Renal cortical epithelial cell (primary cell): ENCODE measurements around the gene MADCAM1. TPM values are rescaled to one million over a fixed set of nuclear protein-coding genes. Genes with fewer than 3 reads are reported as not detected.
"Not testable (repeated sequence)": the region's sequence is repeated elsewhere in the genome, so short reads cannot be mapped to it uniquely, and the experiment has no call there.

Experiments used
- DNase-seq: peaks from one replicate; pipeline ENCODE4 v3.0.0-alpha.2; 2011; ENCODE audit warnings: low read depth
- total RNA-seq: library from RNA; depleted of rRNA; stranded (reverse); fragments of >200 nt; gene quantifications from 2 replicates; pipeline ENCODE4 v1.2.3, GENCODE V29; 2014

Gene MADCAM1
- total RNA-seq, result 0.05 TPM in 1 of 2 replicates, not detected in the other

- no peak for DNase-seq
Measured at GRCh38 chr19:496112-496665, at the start of gene MADCAM1. TSS of gene MADCAM1 (plus strand) at chr19:496486. CDS start at chr19:496500, 14 bp downstream.

GRCh38 chr19:447064-447426 is 49.2 kb upstream of the MADCAM1 start:
- DNase-seq, result no peak

GRCh38 chr19:447816-448560 is 48.3 kb upstream of the MADCAM1 start:
- DNase-seq, result no peak

DNA sequence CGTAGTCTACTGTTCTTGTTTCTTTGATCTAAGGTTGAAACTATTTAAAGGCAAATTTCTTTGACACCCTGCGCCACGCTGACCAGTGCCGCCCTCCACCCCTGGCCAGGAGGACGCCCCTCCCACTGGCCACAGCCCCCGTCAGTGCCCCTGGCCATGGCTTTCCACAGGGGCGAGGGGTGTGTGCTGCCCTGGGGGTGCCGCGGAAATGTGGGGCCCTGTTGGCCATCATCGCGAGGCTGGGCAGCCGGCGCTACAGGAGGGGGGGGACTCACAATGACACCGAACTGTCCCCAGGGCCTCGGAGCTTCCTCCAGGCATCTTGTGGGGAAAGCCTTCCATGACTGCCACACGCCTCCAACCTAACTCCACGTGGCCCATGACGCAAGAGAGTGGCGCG is 46.4 kb upstream of the MADCAM1 start:
- no peak for DNase-seq

GRCh38 chr19:450912-451481 is 45.3 kb upstream of the MADCAM1 start:
- not testable (repeated sequence) for DNase-seq

- no peak for DNase-seq
Measured at GRCh38 chr19:452829-453228, 43.5 kb upstream of the MADCAM1 start.

DNA sequence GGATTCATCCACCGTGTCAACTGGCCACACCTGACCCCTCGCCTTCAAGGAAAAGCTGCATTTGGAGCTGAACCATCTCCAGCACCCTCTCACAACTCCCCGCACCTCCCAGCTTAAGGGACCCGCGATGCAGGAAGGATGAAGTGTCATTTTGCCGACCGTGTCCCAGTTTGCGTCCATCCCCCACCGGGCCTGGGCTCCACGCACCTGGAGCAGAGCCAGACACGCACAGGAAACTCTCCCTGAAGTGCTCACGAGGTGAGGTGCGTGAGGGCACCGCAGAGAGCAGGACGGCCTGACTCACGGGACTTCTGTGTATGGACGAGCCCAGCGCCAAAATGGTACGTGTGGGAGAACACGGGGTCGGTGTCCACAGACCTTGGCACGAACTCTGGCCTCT is 42.7 kb upstream of the MADCAM1 start:
- no peak for DNase-seq

- no peak for DNase-seq
Measured at GRCh38 chr19:455031-455705, 41.1 kb upstream of the MADCAM1 start.

DNA sequence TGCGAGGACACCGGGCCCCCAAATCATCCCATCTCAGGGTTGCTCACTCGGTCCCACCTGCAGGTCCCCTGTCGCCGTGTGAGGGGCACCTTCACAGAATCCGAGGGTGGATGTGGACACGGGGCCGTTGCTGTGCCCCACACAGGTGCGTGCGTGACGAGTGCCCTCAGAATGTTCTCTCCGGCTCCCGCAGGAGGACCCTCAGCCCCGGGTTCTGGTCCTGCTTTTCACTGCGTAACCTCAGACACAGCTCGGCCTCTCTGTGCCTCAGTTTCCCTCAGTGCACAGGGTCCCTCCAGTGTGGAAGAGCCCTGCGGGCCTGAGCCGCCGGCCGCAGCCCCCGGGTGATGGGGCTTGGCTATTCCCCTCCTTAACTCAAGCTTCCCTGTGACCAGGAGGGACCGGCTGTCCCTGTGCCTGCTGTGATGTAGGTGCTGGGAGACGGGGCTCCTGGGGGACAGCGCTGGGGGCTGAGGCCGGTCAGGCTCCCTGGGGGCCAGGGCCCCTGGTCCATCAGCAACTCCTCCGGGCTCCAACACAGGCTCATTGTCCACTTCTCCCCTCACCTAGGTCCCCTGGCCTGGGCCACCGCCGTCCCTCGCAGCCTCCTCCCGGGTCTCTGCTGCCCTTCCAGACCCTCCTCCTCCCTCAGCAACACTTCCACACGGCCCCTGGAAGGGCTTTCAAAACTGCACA is 40.3 kb upstream of the MADCAM1 start:
- DNase-seq, result no peak

GRCh38 chr19:456547-457110 is 39.7 kb upstream of the MADCAM1 start:
- no peak for DNase-seq

DNA sequence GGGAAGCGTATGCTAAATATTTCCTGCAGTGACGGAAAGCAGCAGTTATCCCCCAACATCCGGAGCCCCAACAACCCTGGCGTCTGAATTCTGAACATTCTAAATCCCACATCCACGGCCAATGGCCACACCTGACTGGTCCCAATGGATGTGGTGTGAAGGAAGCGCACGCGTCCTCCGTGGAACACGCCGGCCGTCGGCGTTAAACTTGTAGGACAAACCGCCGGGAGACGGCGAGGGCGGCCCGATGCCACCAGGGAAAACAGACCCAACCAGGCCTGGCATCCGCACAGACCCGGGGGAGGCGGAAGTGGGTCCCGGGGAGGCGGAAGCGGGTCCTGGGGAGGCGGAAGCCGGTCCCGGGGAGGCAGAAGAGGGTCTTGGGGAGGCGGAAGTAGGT is 38.6 kb upstream of the MADCAM1 start:
- DNase-seq, result no peak

DNA sequence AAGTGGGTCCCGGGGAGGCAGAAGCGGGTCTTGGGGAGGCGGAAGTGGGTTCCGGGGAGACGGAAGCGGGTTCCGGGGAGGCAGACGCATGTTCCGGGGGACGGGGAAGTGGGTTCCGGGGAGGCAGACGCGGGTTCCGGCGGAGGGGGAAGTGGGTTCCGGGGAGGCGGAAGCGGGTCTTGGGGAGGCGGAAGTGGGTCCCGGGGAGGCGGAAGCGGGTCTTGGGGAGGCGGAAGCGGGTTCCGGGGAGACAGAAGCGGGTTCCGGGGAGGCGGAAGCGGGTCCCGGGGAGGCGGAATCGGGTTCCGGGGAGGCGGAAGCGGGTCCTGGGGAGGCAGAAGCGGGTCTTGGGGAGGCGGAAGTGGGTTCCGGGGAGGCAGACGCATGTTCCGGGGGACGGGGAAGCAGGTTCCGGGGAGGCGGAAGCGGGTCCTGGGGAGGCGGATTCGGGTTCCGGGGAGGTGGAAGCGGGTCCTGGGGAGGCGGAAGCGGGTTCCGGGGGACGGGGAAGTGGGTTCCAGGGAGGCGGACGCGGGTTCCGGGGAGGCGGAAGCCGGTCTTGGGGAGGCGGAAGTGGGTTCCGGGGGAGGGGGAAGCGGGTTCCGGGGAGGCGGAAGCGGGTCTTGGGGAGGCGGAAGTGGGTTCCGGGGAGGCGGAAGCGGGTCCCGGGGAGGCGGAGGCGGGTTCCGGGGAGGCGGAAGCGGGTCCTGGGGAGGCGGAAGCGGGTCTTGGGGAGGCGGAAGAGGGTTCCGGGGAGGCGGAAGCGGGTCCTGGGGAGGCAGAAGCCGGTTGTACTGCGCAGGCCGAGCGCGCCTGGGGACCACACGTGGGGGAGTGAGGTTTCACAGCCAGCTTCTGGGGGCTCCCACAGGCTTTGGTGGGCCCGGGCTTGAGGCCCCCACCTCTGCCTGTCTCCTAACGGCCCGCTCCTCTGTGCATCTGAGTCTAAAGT is 37.9 kb upstream of the MADCAM1 start:
- DNase-seq, result no peak

GRCh38 chr19:459724-460511 is 36.4 kb upstream of the MADCAM1 start:
- DNase-seq, result no peak

GRCh38 chr19:460877-461720 is 35.2 kb upstream of the MADCAM1 start, which contains the start of gene SHC2:
TSS of gene SHC2 (minus strand) at chr19:461033. CDS start at chr19:460996, 37 bp downstream.
- no peak for DNase-seq

GRCh38 chr19:461721-462551 is 34.4 kb upstream of the MADCAM1 start:
- DNase-seq, result no peak

GRCh38 chr19:463483-464207 is 32.6 kb upstream of the MADCAM1 start:
- no peak for DNase-seq

DNA sequence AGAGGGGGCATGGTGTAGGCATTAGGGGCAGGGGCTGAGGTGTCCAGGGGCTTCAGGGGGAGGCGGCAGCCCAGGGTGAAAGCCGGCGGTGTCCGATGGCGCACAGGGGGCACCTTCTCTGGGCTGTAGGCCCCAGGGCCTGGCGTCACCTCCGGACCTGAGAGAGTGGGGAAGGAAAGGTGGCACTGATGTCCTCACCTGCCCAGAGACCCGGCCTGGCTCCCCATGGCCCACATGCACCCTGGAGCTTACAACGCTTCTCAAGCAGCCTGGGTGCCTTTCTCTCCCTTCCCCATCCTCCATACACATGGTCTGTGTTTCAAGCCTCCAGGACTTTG is 32.1 kb upstream of the MADCAM1 start:
- DNase-seq, result no peak
